B cell (primary cell): ENCODE measurements around the gene BRSK1. TPM values are rescaled to one million over a fixed set of nuclear protein-coding genes. Genes with fewer than 3 reads are reported as not detected.

Experiments used
- ATAC-seq: fragments of 200-7000 bp; cut with Tn5 transposase; one replicate; pipeline ENCODE4 v1.10.0; 2021; ENCODE audit warnings: low read depth, mild to moderate bottlenecking, moderate number of reproducible peaks, moderate library complexity
- CTCF ChIA-PET: fragments of 350-600 bp; sonication (Branson Sonifier 250); formaldehyde crosslinking; loops from one replicate; lab custom pipeline; 2021; ENCODE audit warnings: antibody characterized with exemption, inconsistent platforms; lab: Charles Lee
- POLR2A ChIA-PET: fragments of 350-600 bp; sonication (Branson Sonifier 250); formaldehyde crosslinking; loops from one replicate; lab custom pipeline; 2021; ENCODE audit warnings: antibody characterized with exemption; lab: Charles Lee
- DNase-seq: peaks from one replicate; pipeline ENCODE4 v3.0.0; 2013
- H2AFZ ChIP-seq: 2 replicates; pipeline ENCODE4 v1.6.1; 2012; ENCODE audit warnings: mild to moderate bottlenecking, low read depth, low read length; ENCODE audit not compliant: insufficient read depth, poor library complexity, severe bottlenecking
- H3K27ac ChIP-seq, 2 donors: 1 replicate in 1 of 2; 2 replicates in 1 of 2; pipeline ENCODE4 v1.5.1; 2012 to 2013; ENCODE audit warnings: low read length in 2 of 2, mild to moderate bottlenecking in 2 of 2, moderate library complexity in 1 of 2
- H3K27me3 ChIP-seq, 4 experiments: fragments of 200-600 bp in 1 of 4; sonication (generic) in 1 of 4; replicated peaks in 1 of 4; 1 replicate in 2 of 4; 2 replicates in 2 of 4; pipeline versions ENCODE4 v1.6.1 to v1.7.0; 2013 to 2016; ENCODE audit warnings: low read length in 3 of 4, mild to moderate bottlenecking in 2 of 4, mixed read lengths in 1 of 4, moderate library complexity in 1 of 4; ENCODE audit not compliant: insufficient read depth in 4 of 4, control insufficient read depth in 3 of 4; ENCODE audit errors: control extremely low read depth in 1 of 4
- H3K36me3 ChIP-seq, 2 experiments: replicated peaks in 1 of 2; 1 replicate in 1 of 2; 2 replicates in 1 of 2; pipeline versions ENCODE4 v1.6.1 to v1.7.1; 2013; ENCODE audit warnings: low read length in 1 of 2; ENCODE audit not compliant: insufficient read depth in 2 of 2, control insufficient read depth in 1 of 2; ENCODE audit errors: control extremely low read depth in 1 of 2, extremely low read depth in 1 of 2
- H3K4me1 ChIP-seq, 2 donors: fragments of 200-600 bp in 1 of 2; sonication (generic) in 1 of 2; 1 replicate in 1 of 2; 2 replicates in 1 of 2; pipeline versions ENCODE4 v1.5.1 to v1.6.1; 2013 to 2017; ENCODE audit warnings: low read length in 2 of 2; ENCODE audit not compliant: control insufficient read depth in 2 of 2, insufficient read depth in 2 of 2
- H3K4me2 ChIP-seq: replicated peaks from 2 replicates; pipeline ENCODE3; 2012; ENCODE audit warnings: mild to moderate bottlenecking, low read depth, low read length; ENCODE audit not compliant: poor library complexity, severe bottlenecking
- H3K4me3 ChIP-seq, 5 experiments: fragments of 200-600 bp in 1 of 5; sonication (generic) in 1 of 5; 1 replicate in 3 of 5; 2 replicates in 2 of 5; pipeline versions ENCODE4 v1.5.1 to v1.7.0; 2011 to 2016; ENCODE audit warnings: low read length in 4 of 5, mild to moderate bottlenecking in 4 of 5, low read depth in 2 of 5, control low read depth in 1 of 5, moderate library complexity in 1 of 5; ENCODE audit not compliant: insufficient read depth in 1 of 5; ENCODE audit errors: control extremely low read depth in 1 of 5, extremely low read depth in 1 of 5
- H3K79me2 ChIP-seq: fragments of 200-600 bp; sonication (generic); one replicate; pipeline ENCODE4 v1.6.0; 2016; ENCODE audit warnings: low read length; ENCODE audit not compliant: control insufficient read depth, insufficient read depth
- H3K9ac ChIP-seq: fragments of 200-600 bp; sonication (generic); 2 replicates; pipeline ENCODE4 v1.6.1; 2017; ENCODE audit warnings: mild to moderate bottlenecking, low read length, moderate library complexity
- H3K9me3 ChIP-seq, 3 donors: one replicate each; pipeline versions ENCODE4 v1.6.1 to v1.7.1; 2013; ENCODE audit warnings: low read length in 2 of 3; ENCODE audit not compliant: control insufficient read depth in 2 of 3, insufficient read depth in 1 of 3; ENCODE audit errors: control extremely low read depth in 1 of 3
- H4K20me1 ChIP-seq: 2 replicates; pipeline ENCODE4 v1.6.0; 2012; ENCODE audit warnings: mild to moderate bottlenecking, low read length; ENCODE audit not compliant: insufficient read depth, control insufficient read depth, poor library complexity, severe bottlenecking
- H3K27ac Mint-ChIP-seq: one replicate; pipeline ENCODE4 v1.8.0; 2021; ENCODE audit warnings: mixed read lengths
- H3K27me3 Mint-ChIP-seq: one replicate; pipeline ENCODE4 v1.8.0; 2021; ENCODE audit warnings: mixed read lengths
- H3K4me1 Mint-ChIP-seq: one replicate; pipeline ENCODE4 v1.8.0; 2021; ENCODE audit warnings: mixed read lengths
- H3K4me3 Mint-ChIP-seq: one replicate; pipeline ENCODE4 v1.8.0; 2021; ENCODE audit warnings: mixed read lengths
- H3K9me3 Mint-ChIP-seq: one replicate; pipeline ENCODE4 v1.8.0; 2022; ENCODE audit warnings: mixed read lengths; ENCODE audit not compliant: insufficient read depth
- EZH2 ChIP-seq: IDR thresholded peaks from 2 replicates; pipeline ENCODE4 v1.6.1; 2012; ENCODE audit warnings: borderline replicate concordance, low read depth, mild to moderate bottlenecking, moderate library complexity, low read length; ENCODE audit not compliant: insufficient read depth, poor library complexity, severe bottlenecking
- WGBS: methylation state at CpG from one replicate; pipeline ENCODE4 v1.1.5; 2013; ENCODE audit warnings: missing lambda C conversion rate; ENCODE audit not compliant: insufficient coverage; 5-methylcytosine and 5-hydroxymethylcytosine counted together
- intact Hi-C: fragments of 100-400 bp; cut with micrococcal nuclease; formaldehyde crosslinking; loops from one replicate; pipeline ENCODE4 v1.10.0; 2022
- polyA plus RNA-seq: library from polyadenylated mRNA; depleted of rRNA; stranded (reverse); fragments of >200 nt; gene quantifications from 2 replicates; pipeline ENCODE4 v1.2.3, GENCODE V29; 2012
- total RNA-seq, 2 donors: library from RNA; stranded (reverse); fragments of 120-200 nt in 1 of 2; gene quantifications; 1 replicate in 1 of 2; 2 replicates in 1 of 2; pipeline versions ENCODE4 v1.2.3 to v1.2.4, GENCODE V29; 2013 to 2022
- TF ChIP-seq, protein P1 (sequence below): fragments of 200-600 bp; IDR thresholded peaks from one replicate; pipeline ENCODE4 v1.8.0; 2022; ENCODE audit warnings: antibody characterized with exemption, mild to moderate bottlenecking

BRSK1 gene
- total and polyA plus RNA-seq, 2 donors (not counting 1 experiment from before 2014, with no cell fraction given), result 0.94 to 1.4 TPM

DNA sequence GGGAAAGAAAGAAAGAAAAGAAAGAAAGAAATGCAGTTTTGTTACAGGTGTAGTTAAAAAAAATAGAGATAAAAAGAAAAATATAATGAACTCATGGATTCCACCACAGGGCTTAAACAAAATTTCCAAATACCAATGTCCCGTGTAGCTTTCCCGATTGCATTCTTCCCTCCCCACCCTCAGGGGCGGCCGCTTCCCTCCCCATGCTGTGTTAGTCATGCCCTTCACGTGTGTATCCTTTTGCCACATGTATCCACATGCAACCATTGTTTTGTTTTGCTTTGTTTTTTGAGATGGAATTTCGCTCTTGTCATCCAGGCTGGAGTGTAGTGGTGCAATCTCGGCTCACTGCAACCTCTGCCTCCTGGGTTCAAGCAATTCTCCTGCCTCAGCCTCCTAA lies 52.3 kb downstream of the BRSK1 start:
- H3K27ac Mint-ChIP-seq, result no peak overlapping the region
- ATAC-seq (no peak), DNase-seq (no peak)
- H3K4me1 Mint-ChIP-seq, result peaks cover 17% of the 10 kb centered on the region
- H4K20me1 ChIP-seq, result no peaks in the 10 kb centered on the region
- no peak overlapping the region for H3K27ac ChIP-seq
- H3K27me3 Mint-ChIP-seq, result peaks cover 26% of the 10 kb centered on the region
- TF ChIP-seq, protein P1, sequence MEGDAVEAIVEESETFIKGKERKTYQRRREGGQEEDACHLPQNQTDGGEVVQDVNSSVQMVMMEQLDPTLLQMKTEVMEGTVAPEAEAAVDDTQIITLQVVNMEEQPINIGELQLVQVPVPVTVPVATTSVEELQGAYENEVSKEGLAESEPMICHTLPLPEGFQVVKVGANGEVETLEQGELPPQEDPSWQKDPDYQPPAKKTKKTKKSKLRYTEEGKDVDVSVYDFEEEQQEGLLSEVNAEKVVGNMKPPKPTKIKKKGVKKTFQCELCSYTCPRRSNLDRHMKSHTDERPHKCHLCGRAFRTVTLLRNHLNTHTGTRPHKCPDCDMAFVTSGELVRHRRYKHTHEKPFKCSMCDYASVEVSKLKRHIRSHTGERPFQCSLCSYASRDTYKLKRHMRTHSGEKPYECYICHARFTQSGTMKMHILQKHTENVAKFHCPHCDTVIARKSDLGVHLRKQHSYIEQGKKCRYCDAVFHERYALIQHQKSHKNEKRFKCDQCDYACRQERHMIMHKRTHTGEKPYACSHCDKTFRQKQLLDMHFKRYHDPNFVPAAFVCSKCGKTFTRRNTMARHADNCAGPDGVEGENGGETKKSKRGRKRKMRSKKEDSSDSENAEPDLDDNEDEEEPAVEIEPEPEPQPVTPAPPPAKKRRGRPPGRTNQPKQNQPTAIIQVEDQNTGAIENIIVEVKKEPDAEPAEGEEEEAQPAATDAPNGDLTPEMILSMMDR, result no peak
- no peak for TF ChIP-seq EZH2
- H3K9ac ChIP-seq, result no peak overlapping the region
- H3K4me2 ChIP-seq, result no peak overlapping the region
- peaks cover 13 to 22% of the 10 kb centered on the region in 2 donors for H3K4me1 ChIP-seq
- no peak overlapping the region for H2AFZ ChIP-seq
- H3K27me3 ChIP-seq, result peaks cover 0 to 29% (median 9%) of the 10 kb centered on the region in 4 experiments
- POLR2A ChIA-PET, result no interaction called here
- peaks cover 11% of the 10 kb centered on the region for H3K79me2 ChIP-seq
- 100% methylated on average over 2 of the region's 7 CpGs for WGBS
- H3K9me3 Mint-ChIP-seq, result no peaks in the 10 kb centered on the region
- intact Hi-C loops, result loop anchor here (5.0 kb wide), 1 partner anchor 1469 kb away; the partner anchor contains the start of gene MYADM
- H3K4me3 Mint-ChIP-seq, result no peak overlapping the region
- CTCF ChIA-PET, result no interaction called here
- H3K36me3 ChIP-seq, result no peaks in the 10 kb centered on the region
- H3K4me3 ChIP-seq, result no peak overlapping the region
- H3K9me3 ChIP-seq, result peaks cover 0 to 7% (median 0%) of the 10 kb centered on the region in 3 donors

DNA sequence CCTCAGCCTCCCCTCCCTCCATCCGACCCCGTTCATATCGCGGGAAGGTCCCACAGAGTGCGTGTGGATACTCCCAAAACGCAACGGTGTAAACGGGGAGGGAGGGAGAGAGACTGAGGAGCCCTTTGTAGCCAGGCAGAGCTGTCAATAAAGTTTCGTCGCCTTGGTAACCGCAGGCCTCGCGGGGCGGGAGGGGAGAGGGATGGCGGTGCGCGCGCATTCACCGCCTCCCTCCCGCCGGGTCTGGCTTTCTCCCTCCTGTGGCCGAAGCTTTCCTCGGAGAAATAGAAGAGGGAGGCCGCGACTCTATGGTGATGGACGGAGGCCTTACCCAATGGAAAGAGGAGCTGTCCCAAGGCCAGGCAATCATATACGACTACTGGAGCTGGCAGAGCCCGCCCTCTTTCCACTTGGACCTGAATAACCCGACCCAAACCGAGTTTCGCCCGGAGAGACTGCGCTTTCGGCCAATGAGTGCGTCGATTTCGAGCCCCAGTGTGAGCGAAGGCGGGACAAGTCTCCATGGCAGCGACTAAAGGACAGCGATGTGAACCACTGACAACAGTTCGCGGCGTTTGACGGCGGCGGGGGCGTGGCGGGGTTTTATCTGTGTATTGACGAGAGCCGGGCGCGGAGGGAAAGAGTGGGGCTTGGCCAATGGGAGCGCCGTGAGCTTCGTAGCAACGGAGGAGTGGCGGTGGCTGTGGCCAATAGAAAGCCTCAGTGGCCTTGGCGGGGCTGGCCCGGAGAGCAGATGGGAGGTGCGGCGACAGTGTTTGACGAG lies 55.5 kb downstream of the BRSK1 start, which contains the start of gene KMT5C:
Gene KMT5C (plus strand): TSS at position 772 of the 784 bp plus-strand sequence. CDS start 2,061 bp downstream, outside the sequence.
- Histone ChIP-seq H2AFZ (peak within 1 kb of the TSS; percentile 71), H3K27me3 (peaks cover 0 to 23% (median 9%) of the 10 kb centered on the region in 4 experiments), H3K27ac (peak within 1 kb of the TSS; percentile 98), H3K4me1 (peaks cover 16 to 28% of the 10 kb centered on the region in 2 donors), H3K9me3 (peaks cover 0 to 7% (median 0%) of the 10 kb centered on the region in 3 donors), H3K36me3 (peaks cover 0 to 10% of the 10 kb centered on the region in 2 experiments), H4K20me1 (no peaks in the 10 kb centered on the region), H3K79me2 (peaks cover 17% of the 10 kb centered on the region), H3K9ac (peak within 1 kb of the TSS; percentile 98), H3K4me3 (peak within 1 kb of the TSS; percentile 65 to 91 (median 70)), H3K4me2 (peak within 1 kb of the TSS; percentile 99)
- intact Hi-C loops, result loop anchor here (1.0 to 5.0 kb wide), 10 partner anchors 15 to 1472 kb away; partner anchors contain the start of genes COX6B2, HSPBP1, ISOC2 and MYADM
- H3K27me3 Mint-ChIP-seq, result peaks cover 19% of the 10 kb centered on the region
- peaks cover 20% of the 10 kb centered on the region for H3K4me1 Mint-ChIP-seq
- H3K4me3 Mint-ChIP-seq, result peak within 1 kb of the TSS; percentile 94
- DNase-seq (peak; percentile 100), ATAC-seq (peak; percentile 79)
- H3K9me3 Mint-ChIP-seq, result no peaks in the 10 kb centered on the region
- H3K27ac Mint-ChIP-seq, result peak within 1 kb of the TSS; percentile 93
- TF ChIP-seq EZH2, result no peak
- TF ChIP-seq, protein P1, result no peak
- WGBS, result under 1% methylated on average over 59 of the region's 63 CpGs
- CTCF ChIA-PET, result interaction anchor here (0.5 to 1.8 kb wide), 15 partner anchors 10 to 1081 kb away, joined by 3 to 12 read pairs (median 5); partner anchors contain the start of genes HSPBP1, PPP6R1, TMEM238 and ZNF865
- POLR2A ChIA-PET, result interaction anchor here (0.6 to 1.8 kb wide), 16 partner anchors 33 to 1180 kb away, joined by 3 to 12 read pairs (median 4); partner anchors contain the start of genes FIZ1, HSPBP1, LENG1 and SYT5
